K562 (cell line): Measurements from ENCODE around the gene PITHD1. TPM values are rescaled to one million over a fixed set of nuclear protein-coding genes. Genes with fewer than 3 reads are reported as not detected.
A peak's percentile ranks its signal among the peaks of the same experiment; 100 is the strongest.

Experiments used
- C11orf30 ChIP-seq: fragments of 450-650 bp; IDR thresholded peaks from 2 replicates; pipeline ENCODE4 v1.6.1; 2016; ENCODE audit warnings: low read depth, mild to moderate bottlenecking
- CBFA2T3 ChIP-seq: fragments of 450-650 bp; IDR thresholded peaks from 2 replicates; pipeline ENCODE4 v1.6.1; 2017
- CXXC5 ChIP-seq: fragments of 250-450 bp; sonication (Bioruptor Pico); IDR thresholded peaks from 2 replicates; pipeline ENCODE4 v1.8.0; 2022; ENCODE audit warnings: inconsistent platforms, mild to moderate bottlenecking, moderate library complexity
- FOXK2 ChIP-seq, 2 experiments: fragments of 450-650 bp; IDR thresholded peaks in 1 of 2; conservative IDR thresholded peaks in 1 of 2; 2 replicates each; pipeline ENCODE4 v1.6.1; 2016; ENCODE audit warnings: low read depth in 2 of 2, mild to moderate bottlenecking in 1 of 2
- GTF2A2 ChIP-seq: IDR thresholded peaks from 2 replicates; pipeline ENCODE4 v1.6.1; 2016; ENCODE audit warnings: mild to moderate bottlenecking, missing genetic modification characterization, missing compliant biosample characterization
- RREB1 ChIP-seq: fragments of 250-450 bp; sonication (Bioruptor Pico); IDR thresholded peaks from 2 replicates; pipeline ENCODE4 v1.4.0; 2020
- SRF ChIP-seq, 2 experiments: fragments of 250-450, 450-650 bp in 1 of 2; sonication (Bioruptor Pico) in 1 of 2; sonication (generic) in 1 of 2; formaldehyde crosslinking; IDR thresholded peaks; 2 replicates each; pipeline versions ENCODE4 v1.5.0 to v1.5.1; 2020 to 2022; ENCODE audit warnings: mild to moderate bottlenecking in 1 of 2, missing genetic modification reagents in 1 of 2
- USF2 ChIP-seq: sonication (generic); formaldehyde crosslinking; IDR thresholded peaks from 2 replicates; pipeline ENCODE4 v1.5.0; 2020; ENCODE audit warnings: missing genetic modification reagents
- ZC3H4 ChIP-seq: sonication (generic); formaldehyde crosslinking; IDR thresholded peaks from 2 replicates; pipeline ENCODE4 v1.9.0; 2021; ENCODE audit warnings: missing genetic modification reagents, borderline replicate concordance
- ZFX ChIP-seq: sonication (generic); formaldehyde crosslinking; IDR thresholded peaks from 2 replicates; pipeline ENCODE4 v1.8.0; 2022; ENCODE audit warnings: mild to moderate bottlenecking, missing genetic modification reagents, moderate library complexity
- ZNF384 ChIP-seq: IDR thresholded peaks from 2 replicates; pipeline ENCODE4 v1.6.1; 2012; ENCODE audit warnings: low read depth, low read length, improper control_type of control experiment
- ZNF717 ChIP-seq: fragments of 250-450 bp; sonication (Bioruptor Pico); IDR thresholded peaks from 2 replicates; pipeline ENCODE4 v1.5.0; 2021
- ZNF766 ChIP-seq: fragments of 200-800 bp; sonication (Bioruptor generic); conservative IDR thresholded peaks from 2 replicates; pipeline ENCODE4 v1.6.1; 2016; ENCODE audit warnings: missing genetic modification characterization, missing compliant biosample characterization
- polyA plus RNA-seq, 8 experiments: library from polyadenylated mRNA; depleted of rRNA in 4 of 8; stranded (reverse) in 5 of 8; unstranded in 3 of 8; fragments of >200 nt; fragmentation: Nextera tagmentation in 2 of 8; fragmentation: Illumina TruSeq in 1 of 8; extraction: Ambion mirVana in 2 of 8; extraction: Trizol in 1 of 8; gene quantifications; 2 replicates each; pipeline versions ENCODE4 v1.2.1 to v1.2.3, GENCODE V29; 2011 to 2014; ENCODE audit warnings: inconsistent platforms in 1 of 8, missing spikeins in 1 of 8
- total RNA-seq, 7 experiments: library from RNA; depleted of rRNA in 6 of 7; stranded (reverse); fragments of >200 nt in 6 of 7; fragmentation: Illumina TruSeq in 2 of 7; extraction: Trizol in 2 of 7; gene quantifications; 2 replicates each; pipeline versions ENCODE4 v1.2.1 to v1.2.3, GENCODE V29; 2011 to 2021; ENCODE audit warnings: low replicate concordance in 1 of 7
- TF ChIP-seq, protein P1 (sequence below): IDR thresholded peaks from 2 replicates; pipeline ENCODE4 v1.6.1; 2014; ENCODE audit warnings: antibody characterized with exemption
- TF ChIP-seq, protein P2 (sequence below): fragments of 250-450 bp; sonication (Bioruptor Pico); IDR thresholded peaks from 2 replicates; pipeline ENCODE4 v1.8.0; 2022; ENCODE audit warnings: inconsistent platforms, mild to moderate bottlenecking, moderate library complexity, borderline replicate concordance
- TF ChIP-seq, protein P3 (sequence below), 2 experiments: fragments of 200-800 bp in 1 of 2; sonication (Bioruptor generic) in 1 of 2; sonication (generic) in 1 of 2; formaldehyde crosslinking in 1 of 2; IDR thresholded peaks in 1 of 2; conservative IDR thresholded peaks in 1 of 2; 2 replicates each; pipeline versions ENCODE4 v1.5.0 to v1.6.1; 2016 to 2020; ENCODE audit warnings: missing compliant biosample characterization in 1 of 2, missing genetic modification characterization in 1 of 2, missing genetic modification reagents in 1 of 2

PITHD1 gene
- total and polyA plus RNA-seq, 9 of the 15 experiments (the other 6 are each of a cell fraction or from before 2014, with no cell fraction given) = 46.5 to 175 (median 149) TPM

- peak; percentile 44; the same call in 1 of the 2 replicates for TF ChIP-seq RREB1 (CRISPR knock-in tag)
- TF ChIP-seq FOXK2 (conservative IDR thresholded peaks at IDR 0.05 in 1 of 2, IDR thresholded peaks at IDR 0.05 in 1 of 2; ENCODE audit: low read depth in 2 of 2) = peak in 1 of 2 experiments; percentile 37; a peak in 1 of 4 replicates
- peak; percentile 28 for TF ChIP-seq CBFA2T3
- 0 out of 2 replicates have a peak, but pooled peaks have one; percentile 2 for TF ChIP-seq ZC3H4
- TF ChIP-seq SRF (CRISPR knock-in tag; IDR thresholded peaks at IDR 0.05) = peak in 1 of 2 experiments; percentile 37; a peak in 2 of 4 replicates
- peak; percentile 98 for TF ChIP-seq C11orf30
- TF ChIP-seq, protein P1, sequence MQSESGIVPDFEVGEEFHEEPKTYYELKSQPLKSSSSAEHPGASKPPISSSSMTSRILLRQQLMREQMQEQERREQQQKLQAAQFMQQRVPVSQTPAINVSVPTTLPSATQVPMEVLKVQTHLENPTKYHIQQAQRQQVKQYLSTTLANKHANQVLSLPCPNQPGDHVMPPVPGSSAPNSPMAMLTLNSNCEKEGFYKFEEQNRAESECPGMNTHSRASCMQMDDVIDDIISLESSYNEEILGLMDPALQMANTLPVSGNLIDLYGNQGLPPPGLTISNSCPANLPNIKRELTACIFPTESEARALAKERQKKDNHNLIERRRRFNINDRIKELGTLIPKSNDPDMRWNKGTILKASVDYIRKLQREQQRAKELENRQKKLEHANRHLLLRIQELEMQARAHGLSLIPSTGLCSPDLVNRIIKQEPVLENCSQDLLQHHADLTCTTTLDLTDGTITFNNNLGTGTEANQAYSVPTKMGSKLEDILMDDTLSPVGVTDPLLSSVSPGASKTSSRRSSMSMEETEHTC = peak; percentile 99
- peak; percentile 67; the same call in 1 of the 2 replicates for TF ChIP-seq GTF2A2 (tag)
- no peak for TF ChIP-seq ZNF766 (CRISPR knock-in tag)
- TF ChIP-seq CXXC5 (CRISPR knock-in tag) = peak; percentile 85
- TF ChIP-seq ZNF717 = 0 out of 2 replicates have a peak, but pooled peaks have one; percentile 55
- TF ChIP-seq, protein P2, sequence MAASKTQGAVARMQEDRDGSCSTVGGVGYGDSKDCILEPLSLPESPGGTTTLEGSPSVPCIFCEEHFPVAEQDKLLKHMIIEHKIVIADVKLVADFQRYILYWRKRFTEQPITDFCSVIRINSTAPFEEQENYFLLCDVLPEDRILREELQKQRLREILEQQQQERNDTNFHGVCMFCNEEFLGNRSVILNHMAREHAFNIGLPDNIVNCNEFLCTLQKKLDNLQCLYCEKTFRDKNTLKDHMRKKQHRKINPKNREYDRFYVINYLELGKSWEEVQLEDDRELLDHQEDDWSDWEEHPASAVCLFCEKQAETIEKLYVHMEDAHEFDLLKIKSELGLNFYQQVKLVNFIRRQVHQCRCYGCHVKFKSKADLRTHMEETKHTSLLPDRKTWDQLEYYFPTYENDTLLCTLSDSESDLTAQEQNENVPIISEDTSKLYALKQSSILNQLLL (CRISPR knock-in tag) = no peak
- TF ChIP-seq, protein P3, sequence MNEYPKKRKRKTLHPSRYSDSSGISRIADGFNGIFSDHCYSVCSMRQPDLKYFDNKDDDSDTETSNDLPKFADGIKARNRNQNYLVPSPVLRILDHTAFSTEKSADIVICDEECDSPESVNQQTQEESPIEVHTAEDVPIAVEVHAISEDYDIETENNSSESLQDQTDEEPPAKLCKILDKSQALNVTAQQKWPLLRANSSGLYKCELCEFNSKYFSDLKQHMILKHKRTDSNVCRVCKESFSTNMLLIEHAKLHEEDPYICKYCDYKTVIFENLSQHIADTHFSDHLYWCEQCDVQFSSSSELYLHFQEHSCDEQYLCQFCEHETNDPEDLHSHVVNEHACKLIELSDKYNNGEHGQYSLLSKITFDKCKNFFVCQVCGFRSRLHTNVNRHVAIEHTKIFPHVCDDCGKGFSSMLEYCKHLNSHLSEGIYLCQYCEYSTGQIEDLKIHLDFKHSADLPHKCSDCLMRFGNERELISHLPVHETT (CRISPR knock-in tag; conservative IDR thresholded peaks at IDR 0.05 in 1 of 2, IDR thresholded peaks at IDR 0.05 in 1 of 2) = peak in 1 of 2 experiments; percentile 64; a peak in 1 of 4 replicates
- TF ChIP-seq ZNF384 = peak; percentile 3; the same call in 1 of the 2 replicates
- peak; percentile 94 for TF ChIP-seq USF2 (CRISPR knock-in tag)
- TF ChIP-seq ZFX (CRISPR knock-in tag) = peak; percentile 77
These were observed 47.0 kb downstream of the PITHD1 start, which contains the start of gene HMGCL (continued) for GRCh38 chr1:23825076-23825761.
